NCI-H345 treated with DMSO at 0.1 percent for 48 hours (cell line): Measurements from ENCODE around the gene MAU2.

Source experiments
- DNase-seq: peaks from one replicate; lab custom pipeline; 2025; ENCODE audit not compliant: unreplicated experiment; lab: John Stamatoyannopoulos, UW

MAU2 gene

GRCh38 chr19:19306191-19306590 is 14.4 kb upstream of the MAU2 start:
- no peak for DNase-seq

- no peak for DNase-seq
These were observed 12.3 kb upstream of the MAU2 start for GRCh38 chr19:19308373-19308772.

- no peak for DNase-seq
These were observed 5.2 kb upstream of the MAU2 start for GRCh38 chr19:19315444-19315843.

- DNase-seq, result no peak
These were observed 4.5 kb upstream of the MAU2 start for GRCh38 chr19:19316082-19316481.

GRCh38 chr19:19319732-19320360 is 783 bp upstream of the MAU2 start:
- no peak for DNase-seq

- no peak for DNase-seq
These were observed 530 bp downstream of the MAU2 start for GRCh38 chr19:19321141-19321577.

GRCh38 chr19:19324059-19324770 is 3.6 kb downstream of the MAU2 start:
- DNase-seq, result no peak

- no peak for DNase-seq
These were observed 7.0 kb downstream of the MAU2 start for GRCh38 chr19:19327672-19328071.

- no peak for DNase-seq
These were observed 8.5 kb downstream of the MAU2 start for GRCh38 chr19:19329126-19329525.

GRCh38 chr19:19334063-19334988 is 13.7 kb downstream of the MAU2 start:
- no peak for DNase-seq

GRCh38 chr19:19334989-19335344 is 14.3 kb downstream of the MAU2 start:
- no peak for DNase-seq

- DNase-seq, result no peak
These were observed 15.0 kb downstream of the MAU2 start for GRCh38 chr19:19335408-19336158.

- no peak for DNase-seq
These were observed 16.0 kb downstream of the MAU2 start for GRCh38 chr19:19336597-19336996.

- DNase-seq, result no peak
These were observed 16.5 kb downstream of the MAU2 start for GRCh38 chr19:19337120-19337519.

GRCh38 chr19:19338082-19338481 is 17.5 kb downstream of the MAU2 start:
- no peak for DNase-seq

- no peak for DNase-seq
These were observed 20.4 kb downstream of the MAU2 start for GRCh38 chr19:19341026-19341425.

GRCh38 chr19:19342086-19343015 is 21.7 kb downstream of the MAU2 start:
- DNase-seq, result no peak

- DNase-seq, result no peak
These were observed 22.4 kb downstream of the MAU2 start for GRCh38 chr19:19343016-19343362.

- DNase-seq, result no peak
These were observed 23.1 kb downstream of the MAU2 start for GRCh38 chr19:19343762-19344161.

- DNase-seq, result no peak
These were observed 24.6 kb downstream of the MAU2 start for GRCh38 chr19:19345232-19345631.
